Measurements from ENCODE around the gene CACNB3.
A peak's percentile ranks its signal among the peaks of the same experiment; 100 is the strongest.

The CACNB3 gene

GRCh38 chr12:48786591-48787544 is 31.4 kb upstream of the CACNB3 start:
- Histone ChIP-seq H3K4me3 (replicated peaks; ENCODE audit: low read depth, low read length) (no peak overlapping the region), H3K36me3 (ENCODE audit: control insufficient read depth, insufficient read depth, low read length) (no peaks in the 10 kb centered on the region), H3K27me3 (replicated peaks; ENCODE audit: control insufficient read depth, insufficient read depth, low read length) (peaks cover 4% of the 10 kb centered on the region)
- no peak for DNase-seq (ENCODE audit: extremely low read depth, insufficient read length)
- TF ChIP-seq CTCF (IDR thresholded peaks at IDR 0.05; ENCODE audit: insufficient read depth, low read length, poor library complexity, severe bottlenecking), result no peak

GRCh38 chr12:48787791-48788523 is 30.3 kb upstream of the CACNB3 start:
- no peak for TF ChIP-seq CTCF (IDR thresholded peaks at IDR 0.05; ENCODE audit: insufficient read depth, low read length, poor library complexity, severe bottlenecking)
- H3K36me3 ChIP-seq (ENCODE audit: control insufficient read depth, insufficient read depth, low read length), result no peaks in the 10 kb centered on the region
- peaks cover 4% of the 10 kb centered on the region for H3K27me3 ChIP-seq (replicated peaks; ENCODE audit: control insufficient read depth, insufficient read depth, low read length)
- no peak for DNase-seq (ENCODE audit: extremely low read depth, insufficient read length)
- H3K4me3 ChIP-seq (replicated peaks; ENCODE audit: low read depth, low read length), result no peak overlapping the region

- no peak for DNase-seq (ENCODE audit: extremely low read depth, insufficient read length)
- Histone ChIP-seq H3K36me3 (ENCODE audit: control insufficient read depth, insufficient read depth, low read length) (no peaks in the 10 kb centered on the region), H3K27me3 (replicated peaks; ENCODE audit: control insufficient read depth, insufficient read depth, low read length) (peaks cover 4% of the 10 kb centered on the region), H3K4me3 (replicated peaks; ENCODE audit: low read depth, low read length) (no peak overlapping the region; the same call in 1 of the 2 replicates)
- TF ChIP-seq CTCF (IDR thresholded peaks at IDR 0.05; ENCODE audit: insufficient read depth, low read length, poor library complexity, severe bottlenecking), result no peak
These were observed 29.8 kb upstream of the CACNB3 start for GRCh38 chr12:48788524-48788853.

- H3K4me3 ChIP-seq (replicated peaks; ENCODE audit: low read depth, low read length), result peak within 1 kb of the TSS; percentile 37
- no peak for DNase-seq (ENCODE audit: extremely low read depth, insufficient read length)
- no peaks in the 10 kb centered on the region for H3K36me3 ChIP-seq (ENCODE audit: control insufficient read depth, insufficient read depth, low read length)
- no peak for TF ChIP-seq CTCF (IDR thresholded peaks at IDR 0.05; ENCODE audit: insufficient read depth, low read length, poor library complexity, severe bottlenecking)
- peaks cover 4% of the 10 kb centered on the region for H3K27me3 ChIP-seq (replicated peaks; ENCODE audit: control insufficient read depth, insufficient read depth, low read length)
These were observed 29.2 kb upstream of the CACNB3 start, which contains the start of gene ADCY6 for GRCh38 chr12:48788854-48789775. TSS of gene ADCY6 (minus strand) at chr12:48789089. CDS start at chr12:48783434, 5,655 bp downstream.

GRCh38 chr12:48789858-48790326 is 28.4 kb upstream of the CACNB3 start:
- DNase-seq (ENCODE audit: extremely low read depth, insufficient read length), result no peak
- Histone ChIP-seq H3K27me3 (replicated peaks; ENCODE audit: control insufficient read depth, insufficient read depth, low read length) (peaks cover 4% of the 10 kb centered on the region), H3K36me3 (ENCODE audit: control insufficient read depth, insufficient read depth, low read length) (no peaks in the 10 kb centered on the region), H3K4me3 (replicated peaks; ENCODE audit: low read depth, low read length) (no peak overlapping the region)
- no peak for TF ChIP-seq CTCF (IDR thresholded peaks at IDR 0.05; ENCODE audit: insufficient read depth, low read length, poor library complexity, severe bottlenecking)

All from GM06990 (cell line).